Sigmoid colon (tissue), 7 donors: ENCODE data around the gene GABARAPL2. TPM values are rescaled to one million over a fixed set of nuclear protein-coding genes. Genes with fewer than 3 reads are reported as not detected.
A peak's percentile ranks its signal among the peaks of the same experiment; 100 is the strongest.
"Not testable (repeated sequence)": the region's sequence is repeated elsewhere in the genome, so short reads cannot be mapped to it uniquely, and the experiment has no call there.

ENCODE experiments used
- DNase-seq: peaks from one replicate; pipeline ENCODE4 v3.0.0-alpha.2; 2019
- H3K27ac ChIP-seq, 4 donors: fragments of 200-600 bp; sonication (generic); one replicate each; pipeline ENCODE4 v1.5.1; 2016 to 2019; ENCODE audit warnings: mild to moderate bottlenecking in 1 of 4
- H3K27me3 ChIP-seq, 3 donors: fragments of 200-600 bp; sonication (generic); one replicate each; pipeline ENCODE4 v1.5.1; 2019; ENCODE audit warnings: mild to moderate bottlenecking in 1 of 3
- H3K36me3 ChIP-seq, 4 donors: fragments of 200-600 bp; sonication (generic); one replicate each; pipeline ENCODE4 v1.5.1; 2016 to 2019
- H3K4me1 ChIP-seq, 4 donors: fragments of 200-600 bp; sonication (generic); one replicate each; pipeline ENCODE4 v1.5.1; 2017 to 2019
- H3K4me3 ChIP-seq, 4 donors: fragments of 200-600 bp; sonication (generic); one replicate each; pipeline ENCODE4 v1.5.1; 2017 to 2019; ENCODE audit warnings: mild to moderate bottlenecking in 2 of 4, moderate library complexity in 1 of 4
- H3K9me3 ChIP-seq, 4 donors: fragments of 200-600 bp in 3 of 4; sonication (generic) in 3 of 4; one replicate each; pipeline versions ENCODE4 v1.5.1 to v1.6.1; 2013 to 2019
- CTCF ChIP-seq, 4 experiments: fragments of 450-650 bp in 3 of 4; fragments of 200-600 bp in 1 of 4; IDR thresholded peaks; one replicate each; pipeline ENCODE4 v1.5.1; 2016 to 2019; ENCODE audit warnings: antibody characterized with exemption in 4 of 4, mild to moderate bottlenecking in 3 of 4, moderate library complexity in 2 of 4
- EP300 ChIP-seq, 4 donors: sonication (generic); formaldehyde crosslinking; IDR thresholded peaks; one replicate each; pipeline ENCODE4 v1.6.1; 2017; ENCODE audit warnings: antibody characterized with exemption in 4 of 4
- POLR2A ChIP-seq, 2 donors: fragments of 450-650 bp; IDR thresholded peaks; one replicate each; pipeline ENCODE4 v1.6.1; 2016; ENCODE audit warnings: antibody characterized with exemption in 2 of 2, mild to moderate bottlenecking in 2 of 2, moderate library complexity in 2 of 2
- POLR2AphosphoS5 ChIP-seq, 4 donors: sonication (generic); formaldehyde crosslinking; IDR thresholded peaks; one replicate each; pipeline ENCODE4 v1.6.1; 2017; ENCODE audit warnings: antibody characterized with exemption in 4 of 4
- WGBS, 2 donors: extraction: QIAGEN DNeasy Blood & Tissue Kit; methylation state at CpG; one replicate each; pipeline ENCODE4 v1.1.7; 2013; 5-methylcytosine and 5-hydroxymethylcytosine counted together
- intact Hi-C: fragments of 100-400 bp; cut with DNase I; formaldehyde crosslinking; loops from one replicate; pipeline ENCODE4 v1.15.1; 2023
- polyA plus RNA-seq, 3 donors: library from polyadenylated mRNA; stranded (reverse); fragments of 200-250 nt; gene quantifications; one replicate each; pipeline ENCODE4 v1.2.3, GENCODE V29; 2013
- total RNA-seq, 4 donors: library from RNA; depleted of rRNA; stranded (reverse); fragments of >200 nt; gene quantifications; one replicate each; pipeline ENCODE4 v1.1.0, GENCODE V29; 2016
- donor health status: healthy with polysubstance abuse.
- donor health status: Bipolar disorder and iron deficiency.
- donor health status: healthy.

The GABARAPL2 gene
- total and polyA plus RNA-seq, 7 donors, result 91.4 to 300 (median 118) TPM

DNA sequence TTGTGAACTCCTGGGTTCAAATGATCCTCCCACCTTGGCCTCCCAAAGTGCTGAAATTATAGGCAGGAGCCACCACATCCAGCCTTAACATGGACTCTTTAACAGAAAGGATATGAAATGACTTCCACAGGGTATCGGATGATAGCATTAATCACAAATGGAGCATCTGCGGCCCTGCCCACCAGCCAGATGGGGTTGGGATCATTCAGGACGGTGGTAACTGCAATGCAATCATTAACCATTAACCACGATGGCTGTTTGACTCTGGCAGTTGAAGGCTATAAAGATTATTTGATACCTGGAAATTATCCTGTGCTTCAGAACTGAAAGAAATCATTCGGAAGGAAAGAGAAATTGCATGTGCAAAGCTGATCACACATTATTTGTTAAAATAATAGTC lies 24.9 kb upstream of the GABARAPL2 start:
- no peak overlapping the region for H3K27ac ChIP-seq
- peaks cover 0 to 23% (median 2%) of the 10 kb centered on the region in 4 donors for H3K36me3 ChIP-seq
- TF ChIP-seq EP300 (IDR thresholded peaks at IDR 0.05), result no peak
- no peak for TF ChIP-seq POLR2A (IDR thresholded peaks at IDR 0.05)
- TF ChIP-seq POLR2AphosphoS5 (IDR thresholded peaks at IDR 0.05), result no peak
- TF ChIP-seq CTCF (IDR thresholded peaks at IDR 0.05), result no peak
- WGBS, 2 donors, result 18 to 75% methylated on average over 5 of the region's 5 CpGs
- H3K4me1 ChIP-seq, result no peaks in the 10 kb centered on the region
- intact Hi-C loops, result no loop called here
- DNase-seq, result no peak
- no peaks in the 10 kb centered on the region for H3K27me3 ChIP-seq
- H3K9me3 ChIP-seq, result no peaks in the 10 kb centered on the region
- no peak overlapping the region for H3K4me3 ChIP-seq

DNA sequence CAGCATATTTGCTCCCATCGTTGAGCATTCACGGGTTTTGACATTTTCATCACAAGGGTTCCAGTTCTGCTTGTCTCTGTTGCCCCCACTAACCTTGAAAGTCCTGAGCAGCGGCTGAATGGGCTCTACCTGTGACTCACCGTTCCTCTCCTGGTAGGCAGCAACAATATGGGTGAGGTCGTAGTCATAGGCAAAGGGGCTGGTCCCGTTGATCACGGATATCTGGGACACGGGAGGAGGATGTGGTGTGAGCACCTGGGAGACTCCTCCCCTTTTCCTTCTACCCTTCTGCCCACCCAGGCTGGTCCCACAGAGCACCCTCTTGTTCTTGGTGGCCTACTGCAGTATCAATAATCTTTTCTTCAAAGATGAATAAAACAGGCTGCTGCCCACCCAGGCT lies 23.7 kb upstream of the GABARAPL2 start:
- peaks cover 0 to 23% (median 2%) of the 10 kb centered on the region in 4 donors for H3K36me3 ChIP-seq
- H3K27me3 ChIP-seq, H3K27ac ChIP-seq, H3K9me3 ChIP-seq, H3K4me1 ChIP-seq, DNase-seq, intact Hi-C loops, H3K4me3 ChIP-seq: not testable (repeated sequence)
- 37 to 78% methylated on average over 8 of the region's 8 CpGs for WGBS, 2 donors

GRCh38 chr16:75545879-75546278 lies 20.3 kb upstream of the GABARAPL2 start:
- peaks cover 0 to 22% (median 2%) of the 10 kb centered on the region in 4 donors for H3K36me3 ChIP-seq
- intact Hi-C loops, DNase-seq, H3K27ac ChIP-seq, H3K27me3 ChIP-seq, H3K4me1 ChIP-seq, H3K4me3 ChIP-seq, H3K9me3 ChIP-seq: not testable (repeated sequence)
- WGBS, 2 donors, result no CpG with 5 or more reads among the region's 1 CpG

DNA sequence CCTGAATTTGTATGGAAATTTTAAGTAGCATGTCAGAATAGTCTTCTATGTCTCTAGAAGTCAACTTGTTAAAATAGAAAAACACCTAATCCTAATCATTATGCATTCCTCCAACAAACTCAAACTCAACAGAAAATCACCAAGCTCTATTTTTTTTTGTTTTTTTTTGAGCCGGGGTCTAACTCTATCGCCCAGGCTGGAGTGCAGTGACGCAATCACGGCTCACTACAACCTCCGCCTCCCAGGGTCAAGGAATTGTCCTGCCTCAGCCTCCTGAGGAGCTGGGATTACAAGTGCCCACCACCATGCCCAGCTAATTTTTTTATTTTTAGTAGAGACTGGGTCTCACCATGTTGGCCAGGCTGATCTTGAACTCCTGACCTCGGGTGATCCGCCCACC lies 19.9 kb upstream of the GABARAPL2 start:
- no peaks in the 10 kb centered on the region for H3K27me3 ChIP-seq
- 93 to 95% methylated on average over 7 of the region's 7 CpGs for WGBS, 2 donors
- no peaks in the 10 kb centered on the region for H3K9me3 ChIP-seq
- no peaks in the 10 kb centered on the region for H3K4me1 ChIP-seq
- intact Hi-C loops, result no loop called here
- no peak overlapping the region for H3K27ac ChIP-seq
- peaks cover 0 to 18% (median 2%) of the 10 kb centered on the region in 4 donors for H3K36me3 ChIP-seq
- H3K4me3 ChIP-seq, result no peak overlapping the region
- TF ChIP-seq EP300 (IDR thresholded peaks at IDR 0.05), result no peak
- no peak for TF ChIP-seq POLR2A (IDR thresholded peaks at IDR 0.05)
- no peak for TF ChIP-seq CTCF (IDR thresholded peaks at IDR 0.05)
- no peak for TF ChIP-seq POLR2AphosphoS5 (IDR thresholded peaks at IDR 0.05)
- no peak for DNase-seq

GRCh38 chr16:75548456-75548855 lies 17.7 kb upstream of the GABARAPL2 start:
- H3K36me3 ChIP-seq, H3K27me3 ChIP-seq, H3K9me3 ChIP-seq, H3K4me3 ChIP-seq, H3K4me1 ChIP-seq, DNase-seq, H3K27ac ChIP-seq, intact Hi-C loops: not testable (repeated sequence)
- WGBS, 2 donors, result 96% methylated on average over 9 of the region's 9 CpGs

DNA sequence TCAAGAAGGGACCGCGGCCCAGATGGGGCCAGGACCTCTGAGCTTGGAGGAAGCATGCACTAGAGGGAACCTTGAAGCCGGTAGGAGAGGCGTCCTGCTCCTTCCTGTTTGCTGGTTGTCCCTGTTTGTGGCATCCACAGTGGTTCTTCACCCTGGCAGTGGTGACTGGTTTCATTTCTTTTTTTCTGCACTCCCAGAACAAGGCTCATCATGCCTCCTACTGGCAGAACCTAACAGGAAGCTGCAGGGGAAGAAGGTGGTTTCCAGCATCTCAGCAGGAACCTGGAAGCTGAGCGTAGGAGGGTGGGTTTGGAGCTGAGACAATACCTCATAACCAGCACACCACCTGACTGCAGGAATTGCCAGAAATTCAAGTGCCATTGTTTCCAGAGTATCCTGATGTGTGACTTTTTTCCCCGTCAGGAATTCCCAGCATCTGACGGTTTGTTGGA lies 15.9 kb upstream of the GABARAPL2 start:
- no peak overlapping the region for H3K4me3 ChIP-seq
- H3K9me3 ChIP-seq, result no peaks in the 10 kb centered on the region
- peak overlapping the region in 1 of 4 donors; percentile 33 for H3K27ac ChIP-seq
- H3K4me1 ChIP-seq, result peaks cover 0 to 7% (median 4%) of the 10 kb centered on the region in 4 donors
- DNase-seq, result no peak
- 33 to 52% methylated on average over 7 of the region's 7 CpGs for WGBS, 2 donors
- intact Hi-C loops, result no loop called here
- H3K27me3 ChIP-seq, result no peaks in the 10 kb centered on the region
- H3K36me3 ChIP-seq, result no peaks in the 10 kb centered on the region
- TF ChIP-seq EP300 (IDR thresholded peaks at IDR 0.05), result no peak
- no peak for TF ChIP-seq POLR2A (IDR thresholded peaks at IDR 0.05)
- TF ChIP-seq CTCF (IDR thresholded peaks at IDR 0.05), result peak in 1 of 4 experiments; percentile 24
- TF ChIP-seq POLR2AphosphoS5 (IDR thresholded peaks at IDR 0.05), result peak in 1 of 4 donors; percentile 32
